Epithelial cell of esophagus (primary cell): ENCODE data around the gene TRRAP.

Experiments
- DNase-seq: peaks from one replicate; pipeline ENCODE4 v3.0.0; 2010; ENCODE audit warnings: low read depth
- H3K4me3 ChIP-seq: 2 replicates; pipeline ENCODE4 v1.5.1; 2011; ENCODE audit warnings: mild to moderate bottlenecking, low read length, control low read depth
- CTCF ChIP-seq: IDR thresholded peaks from 2 replicates; pipeline ENCODE4 v1.5.1; 2011; ENCODE audit warnings: low read depth, mild to moderate bottlenecking, low read length, control low read depth, inconsistent platforms; ENCODE audit not compliant: insufficient read depth; ENCODE audit errors: missing control alignments

TRRAP gene

GRCh38 chr7:98995523-98996149 is 117.3 kb downstream of the TRRAP start:
- TF ChIP-seq CTCF, result no peak
- no peak overlapping the region for H3K4me3 ChIP-seq
- DNase-seq, result no peak

GRCh38 chr7:98996150-98996552 is 117.8 kb downstream of the TRRAP start:
- TF ChIP-seq CTCF, result no peak
- DNase-seq, result no peak
- H3K4me3 ChIP-seq, result no peak overlapping the region

DNA sequence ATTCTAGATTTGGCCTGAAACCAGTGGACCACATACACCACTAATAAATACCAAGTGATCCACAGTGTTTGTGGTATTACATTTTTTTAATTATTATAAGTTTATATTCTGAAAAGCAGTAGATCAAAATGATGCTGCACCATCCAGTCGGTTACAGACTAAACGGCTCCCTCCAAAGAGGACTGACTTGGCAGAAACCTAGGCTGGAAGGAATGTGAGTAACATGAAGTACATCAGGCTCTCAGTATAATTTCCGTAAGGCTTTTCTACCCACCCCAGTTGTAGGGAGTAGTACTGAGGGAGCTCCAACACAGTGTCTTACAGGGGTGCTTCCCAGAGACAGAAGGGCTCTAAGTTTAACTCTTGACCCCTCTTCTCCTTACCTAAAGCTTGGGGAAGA is 119.5 kb downstream of the TRRAP start:
- no peak for DNase-seq
- H3K4me3 ChIP-seq, result no peak overlapping the region
- no peak for TF ChIP-seq CTCF

DNA sequence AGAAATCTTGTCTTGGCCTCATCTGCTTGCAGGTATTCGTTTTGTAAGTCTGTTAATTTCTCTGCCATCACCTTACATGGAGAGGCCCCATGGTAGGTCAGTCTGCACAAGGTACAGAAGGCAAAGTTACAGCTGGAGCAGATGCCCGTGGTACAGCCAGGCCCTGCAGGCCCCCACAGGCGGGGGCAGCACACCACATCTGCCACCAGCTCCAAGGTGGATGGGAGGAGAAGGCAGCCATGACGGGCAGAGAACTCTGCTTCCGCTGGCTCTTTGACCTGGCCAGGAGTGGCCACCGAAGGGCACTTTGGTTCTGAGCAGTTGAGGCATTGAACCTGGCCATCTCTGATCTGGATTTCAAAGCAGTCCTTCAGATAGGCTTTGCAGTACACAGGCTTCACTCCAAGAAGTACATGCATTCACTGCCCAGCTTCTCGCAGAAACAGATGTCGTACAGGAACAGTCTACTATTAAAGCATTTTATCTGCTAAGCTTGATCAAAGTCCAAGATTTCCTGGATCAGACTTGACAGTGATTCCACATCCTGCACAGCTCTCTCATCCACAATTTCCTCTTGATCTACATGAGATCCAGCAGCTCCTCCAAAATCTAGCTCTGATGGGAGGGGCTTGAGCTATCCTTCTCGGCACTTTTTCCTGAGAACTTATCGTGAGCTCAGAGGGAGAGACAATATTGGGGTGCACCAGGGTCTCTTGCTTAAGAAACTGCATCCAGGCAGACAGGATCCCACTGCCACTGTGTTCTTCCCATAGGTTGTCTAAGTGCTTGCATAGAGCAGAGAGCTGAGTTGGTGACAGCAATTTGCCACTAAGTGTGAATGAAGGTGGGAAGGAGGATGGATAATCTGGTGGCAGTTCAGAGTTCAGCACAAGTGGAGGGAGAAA is 120.7 kb downstream of the TRRAP start:
- H3K4me3 ChIP-seq, result no peak overlapping the region
- no peak for TF ChIP-seq CTCF
- DNase-seq, result no peak

- no peak overlapping the region for H3K4me3 ChIP-seq
- TF ChIP-seq CTCF, result no peak
- DNase-seq, result no peak
Measured at GRCh38 chr7:99000196-99000903, 122.0 kb downstream of the TRRAP start.

GRCh38 chr7:99000904-99001465 is 122.7 kb downstream of the TRRAP start:
- no peak for DNase-seq
- no peak overlapping the region for H3K4me3 ChIP-seq
- TF ChIP-seq CTCF, result no peak
